Colonic mucosa (tissue), 4 donors: ENCODE results near the gene SMPD1. TPM values are rescaled to one million over a fixed set of nuclear protein-coding genes. Genes with fewer than 3 reads are reported as not detected.

ENCODE experiments used
- DNase-seq: peaks from one replicate; pipeline ENCODE4 v3.0.0-alpha.2; 2020
- H3K27ac ChIP-seq: fragments of 200-600 bp; one replicate; pipeline ENCODE4 v1.8.0; 2021
- H3K27me3 ChIP-seq: fragments of 200-600 bp; one replicate; pipeline ENCODE4 v1.8.0; 2021
- H3K36me3 ChIP-seq: fragments of 200-600 bp; one replicate; pipeline ENCODE4 v1.8.0; 2021
- H3K4me1 ChIP-seq: fragments of 200-600 bp; one replicate; pipeline ENCODE4 v1.8.0; 2021; ENCODE audit warnings: mild to moderate bottlenecking
- H3K4me3 ChIP-seq: fragments of 200-600 bp; one replicate; pipeline ENCODE4 v1.8.0; 2021
- H3K9ac ChIP-seq, 2 donors: one replicate each; pipeline ENCODE4 v1.7.0; 2013; ENCODE audit warnings: control low read depth in 2 of 2, low read depth in 2 of 2, low read length in 2 of 2
- H3K9me3 ChIP-seq: fragments of 200-600 bp; one replicate; pipeline ENCODE4 v1.8.0; 2021
- CTCF ChIP-seq: fragments of 200-600 bp; IDR thresholded peaks from one replicate; pipeline ENCODE4 v1.8.0; 2022; ENCODE audit warnings: antibody characterized with exemption, mild to moderate bottlenecking
- intact Hi-C: fragments of 100-400 bp; cut with DNase I; formaldehyde crosslinking; loops from one replicate; pipeline ENCODE4 v1.14.1; 2022
- total RNA-seq, 2 donors: library from RNA; stranded (reverse); fragmentation: NEBNext Ultra II Directional in 1 of 2; extraction: Animal tissue kit (Norgen Biotek cat#: 25700) in 1 of 2; gene quantifications; one replicate each; pipeline ENCODE4 v1.2.1, GENCODE V29; 2021
- donor health status: healthy.
- donor health status: DM: no; HTN: no; CAD: no.
- donor health status: DM: no; HTN: no; CAD: no.

The SMPD1 gene
- total RNA-seq, 2 donors from 2014 or later, result 49.3 to 57.1 TPM

DNA sequence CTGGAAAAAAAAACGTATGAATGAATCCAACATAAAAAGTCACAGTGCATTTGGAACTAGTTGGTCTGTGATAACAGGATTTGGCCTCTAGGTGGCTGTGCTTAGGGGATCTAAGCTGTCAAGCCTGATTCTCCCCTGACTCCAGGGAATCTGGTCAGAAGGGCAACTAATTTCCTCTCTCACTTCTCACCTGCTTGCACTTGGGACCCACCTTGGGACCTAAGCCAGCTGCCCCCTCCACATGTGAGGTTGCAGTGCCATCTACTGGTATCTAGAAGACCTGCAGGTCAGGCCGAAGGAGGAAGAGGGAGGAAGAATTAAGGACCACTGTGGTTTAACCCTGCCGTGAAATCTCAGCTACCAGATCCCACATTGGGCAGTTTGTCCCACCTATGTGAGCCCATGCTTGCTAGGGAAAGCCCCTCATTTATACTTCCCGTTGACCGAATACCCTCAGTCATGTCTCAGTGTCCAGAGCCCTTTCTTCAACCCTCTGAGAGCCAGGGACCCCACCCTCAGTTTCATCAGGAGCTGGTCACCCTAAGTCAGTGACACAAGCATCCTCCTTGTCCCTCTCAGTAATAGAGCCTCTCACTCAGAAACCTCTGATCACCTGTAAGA lies 36.8 kb upstream of the SMPD1 start:
- Histone ChIP-seq H3K4me1 (no peaks in the 10 kb centered on the region), H3K9ac (no peak overlapping the region), H3K9me3 (no peaks in the 10 kb centered on the region), H3K36me3 (no peaks in the 10 kb centered on the region), H3K27ac (no peak overlapping the region), H3K27me3 (no peaks in the 10 kb centered on the region), H3K4me3 (no peak overlapping the region)
- intact Hi-C loops, result loop anchor here (5.0 to 10.0 kb wide), 3 partner anchors 59 to 331 kb away; partner anchors contain the start of gene CCKBR
- TF ChIP-seq CTCF, result peak; percentile 91
- peak; percentile 60 for DNase-seq

- Histone ChIP-seq H3K4me1 (no peaks in the 10 kb centered on the region), H3K9me3 (no peaks in the 10 kb centered on the region), H3K27ac (no peak overlapping the region), H3K36me3 (no peaks in the 10 kb centered on the region), H3K9ac (no peak overlapping the region), H3K4me3 (no peak overlapping the region), H3K27me3 (no peaks in the 10 kb centered on the region)
- intact Hi-C loops, result loop anchor here (5.0 to 10.0 kb wide), 3 partner anchors 60 to 333 kb away; partner anchors contain the start of gene CCKBR
- DNase-seq, result no peak
- TF ChIP-seq CTCF, result no peak
Observed at GRCh38 chr11:6354651-6355485, 35.4 kb upstream of the SMPD1 start.

DNA sequence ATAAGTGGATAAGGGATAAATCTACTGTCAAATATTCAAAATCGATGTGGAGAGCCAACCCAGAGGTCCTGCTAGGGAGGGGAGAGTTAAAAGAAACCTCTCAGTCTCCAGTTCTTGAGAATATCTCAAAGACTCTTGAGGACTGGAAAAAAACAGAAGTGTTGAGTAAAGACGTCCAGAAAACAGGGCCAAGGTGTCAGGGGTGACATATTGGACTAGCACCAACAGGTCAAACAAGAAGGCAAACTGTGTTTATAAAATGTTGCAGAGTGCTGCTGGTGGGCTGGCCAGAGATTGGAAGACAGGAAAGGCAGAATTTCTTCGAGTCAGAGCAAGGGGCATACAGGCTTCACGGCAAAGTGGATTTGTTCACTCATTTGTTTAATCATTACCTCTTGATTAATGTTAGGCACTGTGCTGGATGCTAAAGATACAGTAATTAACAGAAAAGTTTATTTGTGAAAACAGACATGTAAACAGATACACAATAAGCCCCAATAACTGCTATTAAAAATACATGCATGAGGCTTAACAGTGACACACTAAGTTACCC lies 33.7 kb upstream of the SMPD1 start:
- intact Hi-C loops, result loop anchor here (10.0 kb wide), 1 partner anchor 62 kb away; no protein-coding TSS in a partner anchor

GRCh38 chr11:6357222-6357621 lies 33.1 kb upstream of the SMPD1 start:
- no peak for TF ChIP-seq CTCF
- H3K4me1 ChIP-seq, result no peaks in the 10 kb centered on the region
- H3K36me3 ChIP-seq, result no peaks in the 10 kb centered on the region
- H3K9me3 ChIP-seq, result no peaks in the 10 kb centered on the region
- no peak overlapping the region for H3K4me3 ChIP-seq
- intact Hi-C loops, result loop anchor here (10.0 kb wide), 1 partner anchor 62 kb away; no protein-coding TSS in a partner anchor
- DNase-seq, result peak; percentile 27
- no peaks in the 10 kb centered on the region for H3K27me3 ChIP-seq
- H3K9ac ChIP-seq, result no peak overlapping the region
- H3K27ac ChIP-seq, result peak overlapping the region; percentile 9

More for the DNA sequence above, 33.7 kb upstream of the SMPD1 start:
- no peak overlapping the region for H3K27ac ChIP-seq
- no peaks in the 10 kb centered on the region for H3K27me3 ChIP-seq
- no peaks in the 10 kb centered on the region for H3K36me3 ChIP-seq
- TF ChIP-seq CTCF, result no peak
- H3K4me1 ChIP-seq, result no peaks in the 10 kb centered on the region
- DNase-seq, result no peak
- no peak overlapping the region for H3K9ac ChIP-seq
- H3K9me3 ChIP-seq, result no peaks in the 10 kb centered on the region
- no peak overlapping the region for H3K4me3 ChIP-seq

DNA sequence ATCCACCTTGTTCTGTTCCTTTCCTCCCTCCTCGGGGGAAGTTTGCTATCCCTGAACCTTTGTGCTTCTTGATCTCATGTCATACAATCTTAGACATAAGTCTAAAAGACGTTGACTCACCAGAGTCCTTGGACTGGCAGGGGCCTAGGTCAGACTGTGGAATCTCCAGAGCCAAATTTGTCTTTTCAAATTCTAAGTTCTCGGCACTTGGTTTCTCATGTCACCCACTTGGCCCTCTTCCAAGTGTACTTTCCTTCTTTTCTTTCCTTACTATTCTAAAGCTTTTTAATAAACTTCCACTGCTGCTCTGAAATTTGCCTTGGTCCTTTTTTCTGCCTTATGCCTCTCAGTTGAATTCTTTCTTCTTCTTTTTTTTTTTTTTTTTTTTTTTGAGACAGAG lies 30.1 kb upstream of the SMPD1 start:
- Histone ChIP-seq H3K9ac (peak overlapping the region in 1 of 2 donors; percentile 19), H3K36me3 (no peaks in the 10 kb centered on the region), H3K4me3 (no peak overlapping the region), H3K27me3 (no peaks in the 10 kb centered on the region), H3K9me3 (no peaks in the 10 kb centered on the region), H3K4me1 (no peaks in the 10 kb centered on the region), H3K27ac (no peak overlapping the region)
- intact Hi-C loops, result no loop called here
- DNase-seq, result no peak
- no peak for TF ChIP-seq CTCF
